Karpas-422 (cell line): ENCODE data around the gene ZNF74. TPM values are rescaled to one million over a fixed set of nuclear protein-coding genes. Genes with fewer than 3 reads are reported as not detected.

Source experiments
- DNase-seq: peaks from one replicate; pipeline ENCODE4 v3.0.0-alpha.2; 2015
- H2AFZ ChIP-seq: fragments of 200-600 bp; sonication (generic); 2 replicates; pipeline ENCODE4 v1.6.1; 2014; ENCODE audit warnings: antibody characterized with exemption, low read length, mixed read lengths
- H3K27ac ChIP-seq: fragments of 200-600 bp; sonication (generic); 2 replicates; pipeline ENCODE4 v1.5.1; 2014; ENCODE audit warnings: mild to moderate bottlenecking, low read length, moderate library complexity
- H3K27me3 ChIP-seq: fragments of 200-600 bp; sonication (generic); 2 replicates; pipeline ENCODE4 v1.6.1; 2014; ENCODE audit warnings: low read length, mixed read lengths
- H3K36me3 ChIP-seq: fragments of 200-600 bp; sonication (generic); 2 replicates; pipeline ENCODE4 v1.6.1; 2014; ENCODE audit warnings: low read length, mixed read lengths; ENCODE audit not compliant: insufficient read depth
- H3K4me1 ChIP-seq: fragments of 200-600 bp; sonication (generic); 2 replicates; pipeline ENCODE4 v1.6.1; 2014; ENCODE audit warnings: mild to moderate bottlenecking, low read length, mixed read lengths
- H3K4me2 ChIP-seq: fragments of 200-600 bp; sonication (generic); 2 replicates; pipeline ENCODE4 v1.6.1; 2014; ENCODE audit warnings: low read length, low read depth, mild to moderate bottlenecking; ENCODE audit not compliant: poor library complexity, severe bottlenecking
- H3K4me3 ChIP-seq: fragments of 200-600 bp; sonication (generic); 2 replicates; pipeline ENCODE4 v1.5.1; 2014; ENCODE audit warnings: mild to moderate bottlenecking, antibody characterized with exemption, low read length, mixed read lengths
- H3K79me2 ChIP-seq: fragments of 200-600 bp; sonication (generic); 2 replicates; pipeline ENCODE4 v1.6.1; 2014; ENCODE audit warnings: mild to moderate bottlenecking, low read length, mixed read lengths
- H3K9ac ChIP-seq: fragments of 200-600 bp; sonication (generic); 2 replicates; pipeline ENCODE4 v1.6.0; 2014; ENCODE audit warnings: low read length
- H3K9me2 ChIP-seq: fragments of 200-600 bp; sonication (generic), shearing (Covaris generic); replicated peaks from 2 replicates; pipeline ENCODE4 v1.6.0; 2014; ENCODE audit warnings: mild to moderate bottlenecking, low read length, moderate library complexity; ENCODE audit not compliant: insufficient read depth
- H3K9me3 ChIP-seq: fragments of 300-700, 200-600 bp; sonication (generic); 2 replicates; pipeline ENCODE4 v1.6.1; 2014; ENCODE audit warnings: low read length, mixed read lengths
- H4K20me1 ChIP-seq: fragments of 200-600 bp; sonication (generic); 2 replicates; pipeline ENCODE4 v1.6.1; 2014; ENCODE audit warnings: mild to moderate bottlenecking, antibody characterized with exemption, low read length, low read depth; ENCODE audit not compliant: insufficient read depth
- total RNA-seq: library from RNA; depleted of rRNA; stranded (reverse); fragments of >200 nt; shearing (Covaris generic); gene quantifications from 2 replicates; pipeline ENCODE4 v1.2.3, GENCODE V29; 2014; ENCODE audit warnings: low replicate concordance

Gene ZNF74
- total RNA-seq, 1 experiment from 2014 or later: not detected

DNA sequence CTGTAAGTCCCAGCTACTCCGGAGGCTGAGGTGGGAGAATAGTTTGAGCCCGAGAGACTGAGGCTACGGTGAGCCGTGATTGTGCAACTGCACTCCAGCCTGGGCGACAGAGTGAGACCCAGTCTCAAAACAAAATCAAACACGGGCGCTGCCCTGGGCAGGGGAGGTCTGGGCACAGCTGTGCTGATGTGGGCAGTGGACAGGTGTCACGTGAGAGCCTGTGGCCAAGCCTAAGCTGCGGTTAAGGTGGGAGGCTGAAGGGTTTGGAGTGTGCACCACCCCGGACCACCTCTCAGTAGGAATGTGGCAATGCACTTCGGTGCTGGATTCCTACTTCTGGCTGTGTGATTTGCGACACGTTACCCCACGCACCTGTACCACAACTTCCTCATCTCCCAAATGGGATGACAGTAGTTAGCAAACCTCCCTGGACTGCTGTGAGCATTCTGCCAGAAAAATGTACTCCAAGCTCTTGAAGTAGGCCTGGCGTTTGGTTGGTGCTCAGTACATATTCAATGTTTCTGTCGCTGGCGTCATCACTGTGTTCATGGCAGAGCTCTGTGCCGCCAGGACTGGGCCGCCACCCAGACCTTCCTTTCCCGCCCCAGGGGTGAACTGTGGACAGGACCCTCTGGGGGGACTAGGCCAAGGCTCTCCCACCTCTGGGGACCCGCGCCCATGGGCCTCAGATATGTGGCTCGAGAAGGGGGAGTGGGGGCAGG lies 807 bp upstream of the ZNF74 start:
- no peak overlapping the region for H2AFZ ChIP-seq

DNA sequence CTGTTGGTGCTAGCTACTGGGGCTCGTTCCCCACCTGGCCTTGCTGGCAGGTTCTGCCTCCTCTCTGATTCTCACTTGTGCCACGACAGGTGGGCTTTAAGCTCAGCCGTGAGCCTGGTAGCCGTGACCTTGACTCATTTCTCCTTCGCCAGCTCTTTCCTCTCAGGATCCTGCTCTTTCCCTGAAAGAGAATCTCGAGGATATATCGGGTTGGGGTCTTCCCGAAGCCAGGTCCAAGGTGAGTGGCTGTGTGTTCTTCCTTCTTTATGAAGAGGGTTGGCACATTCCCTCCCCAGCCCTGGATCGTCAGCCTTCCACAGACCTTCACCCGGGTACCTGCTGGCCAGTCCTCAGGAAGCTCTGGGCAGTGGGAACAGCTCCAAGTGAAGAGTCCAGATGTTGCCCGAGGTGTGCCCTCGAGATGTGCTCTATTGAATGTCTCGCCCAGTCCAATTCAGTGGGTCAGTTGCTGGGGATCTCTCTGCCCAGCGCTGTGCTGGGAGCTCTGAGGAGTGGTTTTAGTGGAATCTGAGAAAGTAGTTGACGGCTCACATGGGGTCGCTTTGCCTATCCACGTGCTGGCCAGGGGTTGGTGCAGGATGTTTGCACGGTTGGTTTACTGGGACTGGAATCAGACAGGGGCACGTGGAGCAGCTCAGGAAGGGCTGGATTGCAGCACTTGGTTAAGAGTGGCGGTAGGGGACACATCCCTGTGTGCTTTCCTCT lies 1.4 kb downstream of the ZNF74 start:
- H3K9ac ChIP-seq: no peak overlapping the region
- H2AFZ ChIP-seq: no peak overlapping the region
- DNase-seq: no peak

More for the DNA sequence above, 807 bp upstream of the ZNF74 start:
- no peak overlapping the region for H3K9ac ChIP-seq
- H3K36me3 ChIP-seq: no peaks in the 10 kb centered on the region
- H3K79me2 ChIP-seq: no peaks in the 10 kb centered on the region
- no peak overlapping the region for H3K27ac ChIP-seq
- H3K4me3 ChIP-seq: no peak overlapping the region
- no peak for DNase-seq
- H3K4me1 ChIP-seq: no peaks in the 10 kb centered on the region
- no peaks in the 10 kb centered on the region for H3K27me3 ChIP-seq
- H3K4me2 ChIP-seq: no peak overlapping the region
- H3K9me3 ChIP-seq: no peaks in the 10 kb centered on the region
- no peaks in the 10 kb centered on the region for H3K9me2 ChIP-seq
- no peaks in the 10 kb centered on the region for H4K20me1 ChIP-seq

DNA sequence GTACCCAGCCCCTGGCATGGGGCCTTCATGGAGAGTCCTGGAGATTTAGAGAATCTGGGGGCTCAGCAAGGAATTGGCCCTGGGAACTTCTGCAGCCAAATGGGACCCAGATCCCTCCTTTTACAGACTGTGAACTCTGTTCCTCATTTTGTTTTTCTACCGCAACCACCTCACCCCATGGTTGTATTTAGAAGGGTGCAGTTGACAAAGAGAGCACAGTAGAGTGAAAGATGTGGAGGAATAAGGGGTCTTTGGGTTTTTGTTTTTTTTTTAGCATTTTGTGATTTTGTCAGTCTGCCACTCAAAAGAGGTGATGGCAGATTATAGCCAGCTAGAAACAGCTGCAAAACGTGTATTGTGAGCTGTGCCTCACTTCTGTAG lies 1.9 kb downstream of the ZNF74 start:
- no peak for DNase-seq
- Histone ChIP-seq H4K20me1 (no peaks in the 10 kb centered on the region), H3K4me2 (no peak overlapping the region), H3K4me3 (no peak overlapping the region), H2AFZ (no peak overlapping the region), H3K27ac (no peak overlapping the region), H3K79me2 (no peaks in the 10 kb centered on the region), H3K9me2 (no peaks in the 10 kb centered on the region), H3K4me1 (no peaks in the 10 kb centered on the region), H3K9me3 (no peaks in the 10 kb centered on the region), H3K9ac (no peak overlapping the region), H3K27me3 (no peaks in the 10 kb centered on the region), H3K36me3 (no peaks in the 10 kb centered on the region)

More for the DNA sequence above, 1.4 kb downstream of the ZNF74 start:
- no peaks in the 10 kb centered on the region for H3K9me2 ChIP-seq
- H3K9me3 ChIP-seq: no peaks in the 10 kb centered on the region
- no peak overlapping the region for H3K4me2 ChIP-seq
- no peaks in the 10 kb centered on the region for H3K36me3 ChIP-seq
- no peaks in the 10 kb centered on the region for H3K4me1 ChIP-seq
- no peaks in the 10 kb centered on the region for H3K27me3 ChIP-seq
- H3K79me2 ChIP-seq: no peaks in the 10 kb centered on the region
- H4K20me1 ChIP-seq: no peaks in the 10 kb centered on the region
- no peak overlapping the region for H3K27ac ChIP-seq
- H3K4me3 ChIP-seq: no peak overlapping the region

DNA sequence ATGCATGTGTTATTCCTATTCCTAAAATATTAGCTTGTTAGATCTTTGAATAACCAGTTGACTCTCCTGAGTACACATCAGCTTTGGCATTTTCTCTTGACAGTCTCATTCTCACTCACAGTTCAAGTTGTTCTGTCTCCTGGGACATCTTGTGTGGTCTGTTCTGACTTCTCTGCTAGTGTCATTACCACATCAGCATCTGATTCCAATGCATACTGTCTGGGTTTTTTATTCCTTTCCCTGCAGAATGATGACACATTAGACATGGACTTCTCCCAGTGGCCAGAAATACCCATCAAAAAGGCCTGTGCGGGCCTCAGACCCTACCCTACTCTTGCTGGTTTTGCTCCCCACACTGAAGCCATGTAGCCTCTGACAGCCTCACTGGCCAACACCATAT lies 2.7 kb downstream of the ZNF74 start:
- Histone ChIP-seq H3K36me3 (no peaks in the 10 kb centered on the region), H3K9me2 (no peaks in the 10 kb centered on the region), H3K79me2 (no peaks in the 10 kb centered on the region), H2AFZ (no peak overlapping the region), H3K9me3 (no peaks in the 10 kb centered on the region), H4K20me1 (no peaks in the 10 kb centered on the region), H3K9ac (no peak overlapping the region), H3K4me2 (no peak overlapping the region), H3K27ac (no peak overlapping the region), H3K4me1 (peaks cover 2% of the 10 kb centered on the region; the same call in 1 of the 2 replicates), H3K27me3 (no peaks in the 10 kb centered on the region), H3K4me3 (no peak overlapping the region)
- DNase-seq: no peak

DNA sequence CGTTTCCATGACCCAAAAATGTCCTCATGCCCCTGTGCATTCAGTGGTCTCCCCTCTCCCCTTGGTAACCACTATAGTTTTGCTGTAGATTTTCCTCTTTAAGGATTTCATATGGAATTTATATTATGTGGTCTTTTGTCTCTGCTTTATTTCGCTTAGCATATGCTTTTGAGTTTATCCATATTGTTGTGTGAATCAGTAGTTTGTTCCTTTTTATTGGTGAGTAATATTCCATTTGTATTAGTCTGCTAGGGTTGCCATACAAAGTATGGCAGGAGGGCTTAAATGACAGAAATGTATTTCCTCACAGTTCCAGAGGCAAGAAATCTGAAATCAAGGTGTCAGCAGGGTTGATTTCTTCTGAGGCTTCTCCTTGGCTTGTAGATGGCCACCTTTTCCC lies 3.5 kb downstream of the ZNF74 start:
- H3K27ac ChIP-seq: no peak overlapping the region
- H3K9me3 ChIP-seq: no peaks in the 10 kb centered on the region
- no peak overlapping the region for H3K4me2 ChIP-seq
- H4K20me1 ChIP-seq: no peaks in the 10 kb centered on the region
- no peaks in the 10 kb centered on the region for H3K9me2 ChIP-seq
- H3K27me3 ChIP-seq: no peaks in the 10 kb centered on the region
- no peaks in the 10 kb centered on the region for H3K79me2 ChIP-seq
- no peak overlapping the region for H2AFZ ChIP-seq
- no peaks in the 10 kb centered on the region for H3K36me3 ChIP-seq
- H3K4me3 ChIP-seq: no peak overlapping the region
- H3K9ac ChIP-seq: no peak overlapping the region
- DNase-seq: no peak
- peaks cover 2% of the 10 kb centered on the region; the same call in 1 of the 2 replicates for H3K4me1 ChIP-seq

DNA sequence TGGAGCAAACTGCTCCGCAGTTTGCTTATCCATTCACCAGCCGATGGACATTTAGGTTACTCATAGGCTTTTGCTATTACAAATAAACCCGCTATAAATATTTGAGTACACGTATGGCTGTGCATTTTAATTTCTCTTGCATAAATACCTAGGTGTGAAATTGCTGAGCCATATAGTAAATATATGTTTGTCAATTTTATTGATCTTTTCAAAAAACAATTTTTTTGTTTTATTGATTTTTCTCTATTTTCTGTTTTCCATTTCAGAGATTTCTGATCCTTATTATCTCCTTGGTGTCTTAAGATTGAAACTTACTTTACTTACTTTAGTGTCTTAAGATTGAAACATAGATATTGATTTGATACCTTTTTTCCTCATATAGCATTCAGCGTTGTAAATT lies 4.5 kb downstream of the ZNF74 start:
- no peak overlapping the region for H3K27ac ChIP-seq
- no peak overlapping the region for H3K4me3 ChIP-seq

DNA sequence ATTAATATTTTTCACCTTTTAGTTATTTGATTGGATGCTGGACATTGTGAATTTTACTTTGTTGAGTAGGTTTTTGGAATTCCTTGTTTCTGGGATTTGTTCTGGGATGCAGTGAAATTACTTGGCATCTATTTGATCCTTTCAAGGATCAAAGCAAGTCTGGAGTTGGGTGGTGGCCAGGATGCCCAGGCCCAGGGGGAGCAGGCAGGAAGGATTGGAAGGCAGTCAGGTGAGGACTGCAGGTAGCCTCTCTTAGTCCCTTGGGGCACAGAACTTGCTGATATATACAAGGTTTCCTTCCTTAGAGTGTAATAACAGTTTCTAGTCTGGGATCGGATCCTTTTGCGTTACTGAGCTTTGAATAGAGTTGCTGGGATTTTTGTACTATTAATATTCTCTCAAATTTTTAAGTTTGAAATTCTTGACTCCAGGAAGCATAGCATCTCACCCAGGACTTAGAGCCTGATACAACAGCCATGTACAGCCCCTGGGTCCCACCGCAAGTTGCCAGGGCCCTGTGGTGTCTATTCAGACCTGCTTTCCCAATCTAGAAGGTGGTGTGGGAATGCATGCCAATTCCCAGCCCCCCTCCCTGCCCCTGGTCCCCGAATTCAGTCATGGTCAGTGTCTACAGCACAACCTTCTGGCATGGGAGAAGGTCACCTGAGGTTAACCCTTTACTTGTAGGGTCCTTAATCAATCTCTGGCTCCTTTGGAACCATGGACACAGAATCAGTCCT lies 6.1 kb downstream of the ZNF74 start:
- no peaks in the 10 kb centered on the region for H3K79me2 ChIP-seq
- H4K20me1 ChIP-seq: no peaks in the 10 kb centered on the region
- no peak overlapping the region for H3K9ac ChIP-seq
- H3K4me3 ChIP-seq: no peak overlapping the region
- peaks cover 2% of the 10 kb centered on the region; the same call in 1 of the 2 replicates for H3K4me1 ChIP-seq
- H2AFZ ChIP-seq: no peak overlapping the region
- H3K27ac ChIP-seq: no peak overlapping the region
- H3K27me3 ChIP-seq: no peaks in the 10 kb centered on the region
- H3K4me2 ChIP-seq: no peak overlapping the region
- no peak for DNase-seq
- no peaks in the 10 kb centered on the region for H3K9me2 ChIP-seq
- H3K9me3 ChIP-seq: no peaks in the 10 kb centered on the region
- no peaks in the 10 kb centered on the region for H3K36me3 ChIP-seq

More for the DNA sequence above, 4.5 kb downstream of the ZNF74 start:
- no peaks in the 10 kb centered on the region for H3K79me2 ChIP-seq
- H2AFZ ChIP-seq: no peak overlapping the region
- H3K9me2 ChIP-seq: no peaks in the 10 kb centered on the region
- H3K9ac ChIP-seq: no peak overlapping the region
- no peaks in the 10 kb centered on the region for H4K20me1 ChIP-seq
- no peaks in the 10 kb centered on the region for H3K9me3 ChIP-seq
- peaks cover 2% of the 10 kb centered on the region; the same call in 1 of the 2 replicates for H3K4me1 ChIP-seq
- DNase-seq: no peak
- no peak overlapping the region for H3K4me2 ChIP-seq
- no peaks in the 10 kb centered on the region for H3K36me3 ChIP-seq
- H3K27me3 ChIP-seq: no peaks in the 10 kb centered on the region
